Kidney tubule cell (primary cell): ENCODE results near the gene LRMDA.
"Not testable (repeated sequence)": the region's sequence is repeated elsewhere in the genome, so short reads cannot be mapped to it uniquely, and the experiment has no call there.

Experiments
- DNase-seq: peaks from one replicate; pipeline ENCODE4 v3.0.0-alpha.2; 2018; ENCODE audit warnings: low spot score

The LRMDA gene

GRCh38 chr10:76050291-76050625, 618.8 kb downstream of the LRMDA start:
- DNase-seq = no peak

- no peak for DNase-seq
Observed at GRCh38 chr10:76051007-76051936, 619.8 kb downstream of the LRMDA start.

GRCh38 chr10:76052682-76053503, 621.5 kb downstream of the LRMDA start:
- no peak for DNase-seq

- DNase-seq = no peak
Observed at GRCh38 chr10:76055466-76055865, 624.0 kb downstream of the LRMDA start.

GRCh38 chr10:76055963-76056362, 624.5 kb downstream of the LRMDA start:
- no peak for DNase-seq

GRCh38 chr10:76060993-76061392, 629.6 kb downstream of the LRMDA start:
- DNase-seq = not testable (repeated sequence)

- DNase-seq = no peak
Observed at GRCh38 chr10:76066457-76066856, 635.0 kb downstream of the LRMDA start.

GRCh38 chr10:76067447-76067846, 636.0 kb downstream of the LRMDA start:
- DNase-seq = no peak

GRCh38 chr10:76068856-76069255, 637.4 kb downstream of the LRMDA start:
- no peak for DNase-seq

- DNase-seq = no peak
Observed at GRCh38 chr10:76070916-76071315, 639.5 kb downstream of the LRMDA start.

- DNase-seq = no peak
Observed at GRCh38 chr10:76071653-76072365, 640.4 kb downstream of the LRMDA start.

GRCh38 chr10:76072384-76072783, 641.0 kb downstream of the LRMDA start:
- DNase-seq = no peak

GRCh38 chr10:76073524-76073923, 642.1 kb downstream of the LRMDA start:
- DNase-seq = no peak

- DNase-seq = no peak
Observed at GRCh38 chr10:76074659-76075058, 643.2 kb downstream of the LRMDA start.

GRCh38 chr10:76080451-76080850, 649.0 kb downstream of the LRMDA start:
- peak; percentile 43 for DNase-seq

- peak; percentile 38 for DNase-seq
Observed at GRCh38 chr10:76080991-76081390, 649.6 kb downstream of the LRMDA start.

GRCh38 chr10:76082232-76082631, 650.8 kb downstream of the LRMDA start:
- DNase-seq = peak; percentile 45

- peak; percentile 84 for DNase-seq
Observed at GRCh38 chr10:76082956-76083355, 651.5 kb downstream of the LRMDA start.

GRCh38 chr10:76085002-76085816, 653.8 kb downstream of the LRMDA start:
- DNase-seq = no peak

- no peak for DNase-seq
Observed at GRCh38 chr10:76085817-76086167, 654.4 kb downstream of the LRMDA start.

GRCh38 chr10:76086170-76086760, 654.8 kb downstream of the LRMDA start:
- DNase-seq = no peak
